ENCODE results near the gene AGBL1.

The AGBL1 gene

GRCh38 chr15:86711476-86711875 lies 631.8 kb downstream of the AGBL1 start:
- DNase-seq (ENCODE audit: low read depth in 2 of 2), result no peak

- no peak for DNase-seq (ENCODE audit: low read depth in 2 of 2)
These were observed 634.6 kb downstream of the AGBL1 start for GRCh38 chr15:86714241-86714640.

GRCh38 chr15:86725628-86726027 lies 646.0 kb downstream of the AGBL1 start:
- DNase-seq (ENCODE audit: low read depth in 2 of 2), result no peak

- DNase-seq (ENCODE audit: low read depth in 2 of 2), result no peak
These were observed 655.8 kb downstream of the AGBL1 start for GRCh38 chr15:86735247-86736040.

GRCh38 chr15:86741917-86742316 lies 662.2 kb downstream of the AGBL1 start:
- DNase-seq (ENCODE audit: low read depth in 2 of 2), result no peak

- DNase-seq (ENCODE audit: low read depth in 2 of 2), result no peak
These were observed 663.7 kb downstream of the AGBL1 start for GRCh38 chr15:86743283-86743903.

- no peak for DNase-seq (ENCODE audit: low read depth in 2 of 2)
These were observed 664.6 kb downstream of the AGBL1 start for GRCh38 chr15:86744198-86744780.

GRCh38 chr15:86751116-86751515 lies 671.4 kb downstream of the AGBL1 start:
- no peak for DNase-seq (ENCODE audit: low read depth in 2 of 2)

GRCh38 chr15:86754846-86755245 lies 675.2 kb downstream of the AGBL1 start:
- no peak for DNase-seq (ENCODE audit: low read depth in 2 of 2)

- no peak for DNase-seq (ENCODE audit: low read depth in 2 of 2)
These were observed 677.0 kb downstream of the AGBL1 start for GRCh38 chr15:86756688-86757087.

GRCh38 chr15:86759800-86760523 lies 680.3 kb downstream of the AGBL1 start:
- no peak for DNase-seq (ENCODE audit: low read depth in 2 of 2)

- DNase-seq (ENCODE audit: low read depth in 2 of 2), result no peak
These were observed 683.2 kb downstream of the AGBL1 start for GRCh38 chr15:86762874-86763273.

- DNase-seq (ENCODE audit: low read depth in 2 of 2), result no peak
These were observed 684.4 kb downstream of the AGBL1 start for GRCh38 chr15:86764021-86764420.

- no peak for DNase-seq (ENCODE audit: low read depth in 2 of 2)
These were observed 685.6 kb downstream of the AGBL1 start for GRCh38 chr15:86765281-86765680.

GRCh38 chr15:86772369-86773059 lies 692.8 kb downstream of the AGBL1 start:
- no peak for DNase-seq (ENCODE audit: low read depth in 2 of 2)

- DNase-seq (ENCODE audit: low read depth in 2 of 2), result no peak
These were observed 694.1 kb downstream of the AGBL1 start for GRCh38 chr15:86773736-86774135.

- DNase-seq (ENCODE audit: low read depth in 2 of 2), result no peak
These were observed 696.5 kb downstream of the AGBL1 start for GRCh38 chr15:86776145-86776544.

- DNase-seq (ENCODE audit: low read depth in 2 of 2), result no peak
These were observed 716.9 kb downstream of the AGBL1 start for GRCh38 chr15:86796521-86796920.

GRCh38 chr15:86797135-86797534 lies 717.5 kb downstream of the AGBL1 start:
- DNase-seq (ENCODE audit: low read depth in 2 of 2), result no peak

- DNase-seq (ENCODE audit: low read depth in 2 of 2), result no peak
These were observed 719.6 kb downstream of the AGBL1 start for GRCh38 chr15:86799226-86799625.

- DNase-seq (ENCODE audit: low read depth in 2 of 2), result no peak
These were observed 722.6 kb downstream of the AGBL1 start for GRCh38 chr15:86802244-86802643.

GRCh38 chr15:86804406-86804805 lies 724.7 kb downstream of the AGBL1 start:
- no peak for DNase-seq (ENCODE audit: low read depth in 2 of 2)

All from fibroblast of skin of left biceps (primary cell).